SK-N-SH treated with all-trans-retinoic acid at 6 μM for 48 hours (cell line): ENCODE results near the gene HCFC1R1.

Experiments used
- ARNTL ChIP-seq: fragments of 450-650 bp; formaldehyde crosslinking; IDR thresholded peaks from 2 replicates; pipeline ENCODE4 v1.5.0; 2020; ENCODE audit warnings: low read depth, mild to moderate bottlenecking, moderate library complexity, borderline replicate concordance
- SNAI2 ChIP-seq: fragments of 250-450 bp; sonication (Bioruptor Pico); IDR thresholded peaks from 2 replicates; pipeline ENCODE4 v1.5.0; 2020; ENCODE audit warnings: mild to moderate bottlenecking, moderate library complexity

DNA sequence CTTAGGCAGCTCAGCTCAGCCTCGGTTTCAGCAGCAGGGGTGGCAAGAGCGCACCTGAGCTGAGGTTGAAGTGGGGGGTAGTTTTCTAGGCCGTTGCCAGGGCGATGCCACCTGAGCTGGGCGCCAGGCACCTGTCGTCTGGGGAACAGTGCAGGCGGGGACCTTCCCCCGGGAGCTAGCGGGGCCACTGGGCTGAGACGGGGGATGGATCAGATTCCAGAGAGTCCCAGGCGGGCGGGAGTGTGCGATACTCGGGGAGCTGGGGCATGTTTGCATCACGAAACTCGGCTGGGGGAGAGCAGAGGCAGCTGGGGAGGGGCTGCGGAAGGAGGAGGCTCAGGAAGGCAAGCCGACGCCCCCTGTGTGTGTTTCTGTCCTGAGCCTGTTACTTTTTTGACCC is 11.5 kb downstream of the HCFC1R1 start:
- TF ChIP-seq SNAI2 (CRISPR knock-in tag) (no peak), ARNTL (CRISPR knock-in tag) (no peak)
